CD4-positive, alpha-beta T cell (primary cell): Measurements from ENCODE around the gene CLINT1. TPM values are rescaled to one million over a fixed set of nuclear protein-coding genes. Genes with fewer than 3 reads are reported as not detected.

ENCODE experiments used
- ATAC-seq: fragments of 200-7000 bp; cut with Tn5 transposase; one replicate; pipeline ENCODE4 v1.10.0; 2022; ENCODE audit warnings: mild to moderate bottlenecking; ENCODE audit not compliant: poor library complexity
- CTCF ChIA-PET: fragments of 350-600 bp; sonication (Branson Sonifier 250); formaldehyde crosslinking; loops from one replicate; lab custom pipeline; 2021; ENCODE audit warnings: antibody characterized with exemption, inconsistent platforms; lab: Charles Lee
- POLR2A ChIA-PET: fragments of 350-600 bp; sonication (Branson Sonifier 250); formaldehyde crosslinking; loops from one replicate; lab custom pipeline; 2021; ENCODE audit warnings: antibody characterized with exemption, inconsistent platforms; lab: Charles Lee
- DNase-seq, 14 experiments: peaks; one replicate each; pipeline ENCODE4 v3.0.0-alpha.2; 2013 to 2020; ENCODE audit warnings: mixed read lengths in 2 of 14
- H3K27ac ChIP-seq, 2 donors: one replicate each; pipeline versions ENCODE4 v1.5.1 to v1.7.0; 2013; ENCODE audit warnings: low read length in 2 of 2, low read depth in 1 of 2, mild to moderate bottlenecking in 1 of 2
- H3K27me3 ChIP-seq, 2 experiments: 1 replicate in 1 of 2; 2 replicates in 1 of 2; pipeline versions ENCODE4 v1.6.1 to v1.7.0; 2013; ENCODE audit warnings: low read length in 2 of 2, control low read depth in 1 of 2, mild to moderate bottlenecking in 1 of 2, moderate library complexity in 1 of 2; ENCODE audit not compliant: insufficient read depth in 2 of 2, control insufficient read depth in 1 of 2
- H3K36me3 ChIP-seq: one replicate; pipeline ENCODE4 v1.6.1; 2013; ENCODE audit warnings: low read length, control low read depth; ENCODE audit not compliant: insufficient read depth
- H3K4me1 ChIP-seq: one replicate; pipeline ENCODE4 v1.6.1; 2013; ENCODE audit warnings: low read length, control low read depth; ENCODE audit not compliant: insufficient read depth
- H3K4me3 ChIP-seq: one replicate; pipeline ENCODE4 v1.5.1; 2013; ENCODE audit warnings: mild to moderate bottlenecking, low read length, moderate library complexity
- H3K9me3 ChIP-seq, 2 experiments: 1 replicate in 1 of 2; 2 replicates in 1 of 2; pipeline versions ENCODE4 v1.6.1 to v1.7.0; 2013; ENCODE audit warnings: low read length in 2 of 2, mild to moderate bottlenecking in 2 of 2, control low read depth in 1 of 2, moderate library complexity in 1 of 2; ENCODE audit not compliant: control insufficient read depth in 1 of 2, insufficient read depth in 1 of 2
- H3K27ac Mint-ChIP-seq: one replicate; pipeline ENCODE4 v1.8.0; 2020; ENCODE audit warnings: mixed read lengths
- H3K27me3 Mint-ChIP-seq: one replicate; pipeline ENCODE4 v1.8.0; 2021; ENCODE audit warnings: mixed read lengths
- H3K36me3 Mint-ChIP-seq: one replicate; pipeline ENCODE4 v1.8.0; 2021; ENCODE audit warnings: low read depth, mixed read lengths
- H3K4me1 Mint-ChIP-seq: one replicate; pipeline ENCODE4 v1.8.0; 2021; ENCODE audit warnings: low read depth, mixed read lengths
- H3K4me3 Mint-ChIP-seq: one replicate; pipeline ENCODE4 v1.8.0; 2020; ENCODE audit warnings: mild to moderate bottlenecking, mixed read lengths
- H3K9me3 Mint-ChIP-seq: one replicate; pipeline ENCODE4 v1.8.0; 2020; ENCODE audit warnings: mixed read lengths
- intact Hi-C, 2 experiments: fragments of 100-400 bp; cut with DNase I in 1 of 2; cut with micrococcal nuclease in 1 of 2; formaldehyde crosslinking; loops; one replicate each; pipeline versions ENCODE4 v1.15.1 to v1.9.0; 2023 to 2025; cut with DNase I, micrococcal nuclease
- total RNA-seq, 174 experiments: library from RNA in 2 of 174; stranded (reverse) in 2 of 174; gene quantifications; one replicate each; pipeline ENCODE4 v1.2.3 and lab custom pipeline; 2021 to 2026
- TF ChIP-seq, protein P1 (sequence below): fragments of 200-600 bp; IDR thresholded peaks from one replicate; pipeline ENCODE4 v1.8.0; 2022; ENCODE audit warnings: antibody characterized with exemption, mild to moderate bottlenecking

CLINT1 gene
- total RNA-seq, 2 experiments from 2014 or later: 89.9 to 91.3 TPM

DNA sequence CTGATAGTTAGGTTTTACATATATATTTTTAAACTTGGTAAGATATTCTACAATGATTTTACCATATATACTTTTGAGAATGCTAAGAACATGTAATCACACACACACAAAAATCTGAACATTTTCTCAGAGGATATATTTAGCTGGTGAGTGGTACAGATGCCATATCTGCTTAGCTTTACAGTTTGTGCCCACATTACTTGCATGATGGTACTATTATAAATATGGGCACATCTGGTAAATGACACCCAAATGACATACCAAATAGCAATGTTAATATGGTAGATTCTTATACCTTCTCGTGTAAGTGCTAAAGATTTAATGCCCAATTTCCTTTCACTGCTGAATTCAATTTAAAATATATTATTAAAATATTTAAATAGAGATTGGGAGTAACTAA is 58.8 kb downstream of the CLINT1 start:
- TF ChIP-seq, protein P1, sequence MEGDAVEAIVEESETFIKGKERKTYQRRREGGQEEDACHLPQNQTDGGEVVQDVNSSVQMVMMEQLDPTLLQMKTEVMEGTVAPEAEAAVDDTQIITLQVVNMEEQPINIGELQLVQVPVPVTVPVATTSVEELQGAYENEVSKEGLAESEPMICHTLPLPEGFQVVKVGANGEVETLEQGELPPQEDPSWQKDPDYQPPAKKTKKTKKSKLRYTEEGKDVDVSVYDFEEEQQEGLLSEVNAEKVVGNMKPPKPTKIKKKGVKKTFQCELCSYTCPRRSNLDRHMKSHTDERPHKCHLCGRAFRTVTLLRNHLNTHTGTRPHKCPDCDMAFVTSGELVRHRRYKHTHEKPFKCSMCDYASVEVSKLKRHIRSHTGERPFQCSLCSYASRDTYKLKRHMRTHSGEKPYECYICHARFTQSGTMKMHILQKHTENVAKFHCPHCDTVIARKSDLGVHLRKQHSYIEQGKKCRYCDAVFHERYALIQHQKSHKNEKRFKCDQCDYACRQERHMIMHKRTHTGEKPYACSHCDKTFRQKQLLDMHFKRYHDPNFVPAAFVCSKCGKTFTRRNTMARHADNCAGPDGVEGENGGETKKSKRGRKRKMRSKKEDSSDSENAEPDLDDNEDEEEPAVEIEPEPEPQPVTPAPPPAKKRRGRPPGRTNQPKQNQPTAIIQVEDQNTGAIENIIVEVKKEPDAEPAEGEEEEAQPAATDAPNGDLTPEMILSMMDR: no peak
- CTCF ChIA-PET: no interaction called here

DNA sequence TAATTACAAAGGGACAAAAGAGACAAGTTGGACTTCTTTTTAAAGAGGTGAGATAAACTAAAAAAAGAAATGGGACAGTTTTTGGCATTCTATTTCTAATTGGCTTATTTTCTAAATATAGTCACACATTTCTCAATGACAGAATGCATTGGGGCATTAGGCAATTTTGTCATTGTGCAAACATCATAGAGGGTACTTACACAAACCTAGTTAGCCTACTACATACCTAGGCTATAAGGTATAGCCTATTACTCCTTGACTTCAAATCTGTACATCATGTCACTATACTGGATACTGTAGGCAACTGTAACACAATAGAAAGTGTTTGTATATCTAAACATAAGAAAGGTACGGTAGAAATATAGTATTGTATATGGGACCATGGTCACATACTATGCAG is 59.4 kb downstream of the CLINT1 start:
- intact Hi-C loops: no loop called here
- TF ChIP-seq, protein P1: no peak
- H3K4me1 Mint-ChIP-seq: no peaks in the 10 kb centered on the region
- Histone ChIP-seq H3K4me3 (no peak overlapping the region), H3K4me1 (no peaks in the 10 kb centered on the region), H3K9me3 (no peaks in the 10 kb centered on the region), H3K27me3 (no peaks in the 10 kb centered on the region), H3K36me3 (peaks cover 33% of the 10 kb centered on the region), H3K27ac (no peak overlapping the region)
- H3K36me3 Mint-ChIP-seq: peaks cover 55% of the 10 kb centered on the region
- no peaks in the 10 kb centered on the region for H3K27me3 Mint-ChIP-seq
- ChIA-PET POLR2A (no interaction called here), CTCF (no interaction called here)
- no peak for DNase-seq
- no peak overlapping the region for H3K27ac Mint-ChIP-seq
- no peak for ATAC-seq
- no peak overlapping the region for H3K4me3 Mint-ChIP-seq
- H3K9me3 Mint-ChIP-seq: no peaks in the 10 kb centered on the region

More for the DNA sequence above, 58.8 kb downstream of the CLINT1 start:
- Histone ChIP-seq H3K4me1 (no peaks in the 10 kb centered on the region), H3K9me3 (no peaks in the 10 kb centered on the region), H3K36me3 (peaks cover 35% of the 10 kb centered on the region), H3K27me3 (no peaks in the 10 kb centered on the region), H3K4me3 (no peak overlapping the region), H3K27ac (no peak overlapping the region)
- Mint-ChIP-seq H3K9me3 (no peaks in the 10 kb centered on the region), H3K27me3 (no peaks in the 10 kb centered on the region), H3K36me3 (peaks cover 53% of the 10 kb centered on the region), H3K27ac (no peak overlapping the region), H3K4me1 (no peaks in the 10 kb centered on the region), H3K4me3 (no peak overlapping the region)
- intact Hi-C loops: no loop called here
- ATAC-seq: no peak
- DNase-seq: no peak
- POLR2A ChIA-PET: no interaction called here

DNA sequence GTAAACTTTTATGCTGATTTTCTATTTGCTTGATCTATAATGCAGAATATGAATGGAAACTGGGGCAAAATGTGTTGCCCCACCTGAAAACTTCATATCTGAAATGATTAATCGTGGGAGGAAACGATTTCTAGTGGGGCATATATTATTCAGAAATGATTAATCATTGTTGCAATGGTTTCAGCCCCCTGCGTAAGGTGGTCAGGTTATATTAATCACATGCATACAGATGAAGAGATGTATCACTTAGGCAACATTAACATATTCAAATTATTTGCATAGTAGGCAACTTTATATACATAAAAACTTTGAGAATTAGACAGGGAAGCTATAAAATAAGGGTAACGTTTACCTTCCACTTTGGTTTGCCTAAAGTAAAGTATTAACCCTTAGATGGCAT is 65.6 kb downstream of the CLINT1 start:
- Histone ChIP-seq H3K4me3 (no peak overlapping the region), H3K27ac (no peak overlapping the region), H3K36me3 (peaks cover 46% of the 10 kb centered on the region), H3K27me3 (no peaks in the 10 kb centered on the region), H3K9me3 (no peaks in the 10 kb centered on the region), H3K4me1 (no peaks in the 10 kb centered on the region)
- H3K27ac Mint-ChIP-seq: no peak overlapping the region
- no peaks in the 10 kb centered on the region for H3K27me3 Mint-ChIP-seq
- H3K4me3 Mint-ChIP-seq: no peak overlapping the region
- ATAC-seq (no peak), DNase-seq (no peak)
- intact Hi-C loops: no loop called here
- no peaks in the 10 kb centered on the region for H3K9me3 Mint-ChIP-seq
- peaks cover 77% of the 10 kb centered on the region for H3K36me3 Mint-ChIP-seq
- ChIA-PET POLR2A (no interaction called here), CTCF (no interaction called here)
- no peaks in the 10 kb centered on the region for H3K4me1 Mint-ChIP-seq
- TF ChIP-seq, protein P1: no peak
